Activated T-helper 2 cell treated with anti-CD3 and anti-CD28 coated beads, Interferon-gamma antibody, Interleukin-2, Interleukin-4, amounts not matched to agents 10 μg/mL and 5 μg/mL and 100 μg/mL, durations not matched to agents 14 hours and 24 hours and 36 hours (primary cell): Measurements from ENCODE around the gene FGB. TPM values are rescaled to one million over a fixed set of nuclear protein-coding genes. Genes with fewer than 3 reads are reported as not detected.

Experiments used
- DNase-seq: peaks from one replicate; pipeline ENCODE4 v3.0.0; 2021; ENCODE audit warnings: low spot score
- H3K27ac Mint-ChIP-seq: one replicate; pipeline ENCODE4 v1.8.0; 2021; ENCODE audit warnings: mixed read lengths
- H3K27me3 Mint-ChIP-seq: one replicate; pipeline ENCODE4 v1.8.0; 2021; ENCODE audit warnings: low read depth, mixed read lengths
- H3K36me3 Mint-ChIP-seq: one replicate; pipeline ENCODE4 v1.8.0; 2021; ENCODE audit warnings: low read depth, mixed read lengths
- H3K4me1 Mint-ChIP-seq: one replicate; pipeline ENCODE4 v1.8.0; 2021; ENCODE audit warnings: low read depth, mixed read lengths
- H3K4me3 Mint-ChIP-seq: one replicate; pipeline ENCODE4 v1.8.0; 2021; ENCODE audit warnings: low read depth, mild to moderate bottlenecking, moderate library complexity, mixed read lengths
- H3K9me3 Mint-ChIP-seq: one replicate; pipeline ENCODE4 v1.8.0; 2021; ENCODE audit warnings: mixed read lengths
- intact Hi-C: fragments of 100-400 bp; cut with micrococcal nuclease; formaldehyde crosslinking; loops from one replicate; pipeline ENCODE4 v1.15.1; 2023
- total RNA-seq: library from RNA; stranded (reverse); gene quantifications from 2 replicates; pipeline ENCODE4 v1.2.3, GENCODE V29; 2022

FGB gene
- total RNA-seq, 1 donor from 2014 or later: not detected

DNA sequence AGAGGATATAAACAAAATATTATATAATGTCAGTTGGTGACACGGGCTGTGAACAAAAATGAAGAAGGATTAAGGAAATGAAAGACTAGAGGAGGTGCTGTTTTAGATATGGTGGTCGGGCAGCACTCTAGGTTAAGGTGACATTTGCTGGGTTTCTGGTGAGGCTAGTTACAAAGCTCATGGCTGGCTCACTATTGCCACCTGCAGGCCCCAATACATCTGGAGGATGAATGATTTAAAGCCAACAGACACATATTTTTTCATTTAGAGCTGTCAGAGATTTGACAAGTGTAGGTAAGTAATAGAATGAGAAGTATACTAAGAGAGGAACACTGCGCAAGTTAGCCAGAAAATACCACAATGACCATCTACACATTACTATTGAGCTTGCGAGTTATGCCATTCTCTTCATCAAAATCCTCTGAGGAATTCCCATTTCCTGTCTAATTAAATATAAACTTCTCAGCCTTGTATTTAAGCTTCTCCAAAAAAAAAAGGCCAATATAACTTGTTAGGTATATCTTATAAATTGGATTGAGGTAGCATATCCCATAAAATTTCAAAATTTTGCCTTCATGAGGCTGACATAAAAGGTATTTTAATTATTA is 56.0 kb downstream of the FGB start:
- peaks cover 10% of the 10 kb centered on the region for H3K27me3 Mint-ChIP-seq
- peaks cover 8% of the 10 kb centered on the region for H3K4me1 Mint-ChIP-seq
- no peaks in the 10 kb centered on the region for H3K9me3 Mint-ChIP-seq
- H3K27ac Mint-ChIP-seq: no peak overlapping the region
- H3K4me3 Mint-ChIP-seq: no peak overlapping the region
- DNase-seq: peak; percentile 36
- intact Hi-C loops: loop anchor here (1.0 to 10.0 kb wide), 2 partner anchors 69 to 284 kb away; partner anchors contain the start of gene PLRG1
- H3K36me3 Mint-ChIP-seq: no peaks in the 10 kb centered on the region

DNA sequence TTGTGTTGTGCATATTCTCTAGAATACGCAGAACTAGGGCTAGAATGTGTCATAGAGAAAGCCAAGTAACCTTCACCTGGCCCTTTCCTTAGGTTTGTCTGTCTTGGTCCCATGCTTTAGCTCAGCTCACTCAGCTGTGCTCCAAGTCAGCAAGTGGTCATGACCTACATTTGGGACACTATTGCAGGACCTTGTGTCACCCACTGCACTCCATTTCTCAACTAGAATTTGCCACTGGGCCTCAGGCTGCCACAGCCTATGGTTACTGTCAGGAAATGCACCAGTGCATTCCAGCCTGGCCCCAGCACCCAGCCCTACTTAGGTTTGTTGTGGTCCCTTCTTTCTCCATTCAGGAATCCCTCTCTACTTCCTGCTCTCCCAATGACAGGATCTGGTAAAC is 57.3 kb downstream of the FGB start:
- Mint-ChIP-seq H3K36me3 (no peaks in the 10 kb centered on the region), H3K4me1 (peaks cover 8% of the 10 kb centered on the region), H3K27me3 (peaks cover 6% of the 10 kb centered on the region), H3K27ac (no peak overlapping the region), H3K9me3 (no peaks in the 10 kb centered on the region), H3K4me3 (no peak overlapping the region)
- no peak for DNase-seq
- intact Hi-C loops: no loop called here

Other genes starting within 250 kb of the FGB start
- gene DCHS2, start 71.2 kb upstream of the FGB start, total RNA-seq: not detected in 2 replicates
- 81.2 and 83.4 TPM in 2 replicates for gene PLRG1, start 12.6 kb upstream of the FGB start, total RNA-seq
- gene FGA, start 27.7 kb downstream of the FGB start, total RNA-seq: not detected in 2 replicates
- not detected in 2 replicates for gene FGG, start 49.6 kb downstream of the FGB start, total RNA-seq
- 0.07 TPM in 1 of 2 replicates, not detected in the other for gene LRAT, start 181.0 kb downstream of the FGB start, total RNA-seq
- gene RBM46, start 218.3 kb downstream of the FGB start, total RNA-seq: not detected in 2 replicates